ENCODE measurements around the gene RPIA.

DNA sequence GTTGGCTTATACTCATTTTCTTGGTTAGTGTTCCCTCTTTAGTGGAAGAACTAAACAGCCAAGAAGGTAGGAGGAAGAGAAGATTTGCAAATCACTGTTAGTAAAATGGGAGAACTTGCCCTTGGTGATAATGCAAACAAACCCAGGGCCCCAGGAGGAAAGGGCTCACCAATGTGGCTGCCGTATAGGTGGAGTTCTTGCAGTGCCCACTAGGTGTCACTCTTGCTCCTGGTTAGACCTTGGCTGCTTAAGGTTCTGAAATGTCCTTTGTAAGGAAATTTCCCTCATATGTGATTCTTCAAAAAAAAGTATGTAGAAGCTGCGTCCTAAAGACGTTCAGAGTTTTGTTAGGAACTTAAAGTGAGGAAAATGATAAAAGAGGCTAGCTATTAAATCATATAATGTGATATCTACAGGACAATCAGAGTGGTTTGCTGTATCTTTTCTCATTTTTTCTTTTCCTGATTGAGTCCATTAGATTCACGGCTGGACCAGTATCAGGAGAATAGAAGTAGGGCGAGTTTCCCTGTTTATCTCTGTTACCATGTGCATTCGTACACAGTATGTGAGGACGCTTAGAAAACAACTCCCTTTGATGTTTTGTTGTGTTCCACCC lies 48.6 kb downstream of the RPIA start:
- TF ChIP-seq E2F1 (CRISPR knock-in tag; IDR thresholded peaks at IDR 0.05) (no peak), NR3C1 (CRISPR knock-in tag; IDR thresholded peaks at IDR 0.05) (no peak), SP5 (CRISPR knock-in tag; IDR thresholded peaks at IDR 0.05; ENCODE audit: borderline replicate concordance, low read depth) (no peak), ZNF660 (CRISPR knock-in tag; IDR thresholded peaks at IDR 0.05; ENCODE audit: borderline replicate concordance, low read depth) (no peak), CTCF (CRISPR knock-in tag; IDR thresholded peaks at IDR 0.05) (peak; percentile 92)

Data from HepG2 (cell line).